GM23338 (cell line): ENCODE measurements around the gene MAGI1.

ENCODE experiments used
- CREB1 ChIP-seq: fragments of 250-450 bp; sonication (Bioruptor Pico); IDR thresholded peaks from 2 replicates; pipeline ENCODE4 v1.5.0; 2020; ENCODE audit warnings: low read depth, mild to moderate bottlenecking, moderate library complexity
- CTCF ChIP-seq, 2 experiments: fragments of 200-600 bp in 1 of 2; sonication (generic) in 1 of 2; conservative IDR thresholded peaks; 2 replicates each; pipeline versions ENCODE4 v1.5.1 to v1.6.1; 2016 to 2017; ENCODE audit warnings: antibody characterized with exemption in 2 of 2, low read depth in 2 of 2, mild to moderate bottlenecking in 2 of 2, moderate library complexity in 1 of 2
- ETS1 ChIP-seq: IDR thresholded peaks from 2 replicates; pipeline ENCODE4 v1.6.1; 2016; ENCODE audit warnings: antibody characterized with exemption
- EZH2 ChIP-seq: fragments of 200-600 bp; sonication (generic); IDR thresholded peaks from one replicate; pipeline ENCODE4 v1.8.0; 2017; ENCODE audit warnings: antibody characterized with exemption, mild to moderate bottlenecking, low read depth; ENCODE audit not compliant: unreplicated experiment
- EZH2phosphoT487 ChIP-seq: fragments of 200-600 bp; sonication (generic); IDR thresholded peaks from one replicate; pipeline ENCODE4 v1.8.1; 2018; ENCODE audit warnings: antibody characterized with exemption; ENCODE audit not compliant: unreplicated experiment
- JUNB ChIP-seq: IDR thresholded peaks from one replicate; pipeline ENCODE4 v1.6.1; 2016; ENCODE audit warnings: antibody characterized with exemption; ENCODE audit not compliant: unreplicated experiment
- NANOG ChIP-seq: IDR thresholded peaks from 2 replicates; pipeline ENCODE4 v1.6.1; 2016; ENCODE audit warnings: antibody characterized with exemption, borderline replicate concordance
- POLR2AphosphoS5 ChIP-seq: IDR thresholded peaks from 2 replicates; pipeline ENCODE4 v1.6.1; 2016; ENCODE audit warnings: antibody characterized with exemption, low read depth
- REST ChIP-seq: IDR thresholded peaks from one replicate; pipeline ENCODE4 v1.6.1; 2018; ENCODE audit warnings: antibody characterized with exemption; ENCODE audit not compliant: unreplicated experiment
- ZNF114 ChIP-seq: fragments of 250-450 bp; sonication (Bioruptor Pico); IDR thresholded peaks from 2 replicates; pipeline ENCODE4 v1.5.0; 2020; ENCODE audit warnings: mild to moderate bottlenecking, moderate library complexity
- ZNF331 ChIP-seq: fragments of 250-450 bp; sonication (Bioruptor Pico); IDR thresholded peaks from 2 replicates; pipeline ENCODE4 v1.5.0; 2020; ENCODE audit warnings: low read depth, mild to moderate bottlenecking, moderate library complexity

GRCh38 chr3:65328148-65328547 is 710.6 kb downstream of the MAGI1 start:
- TF ChIP-seq CTCF (conservative IDR thresholded peaks at IDR 0.05; ENCODE audit: low read depth in 2 of 2) (no peak), EZH2 (no peak), REST (no peak), POLR2AphosphoS5 (no peak), CREB1 (CRISPR knock-in tag) (no peak), JUNB (no peak), EZH2phosphoT487 (no peak), ETS1 (no peak), NANOG (no peak), ZNF331 (CRISPR knock-in tag) (no peak), ZNF114 (CRISPR knock-in tag) (no peak)
